ENCODE results near the gene GRID2. TPM values are rescaled to one million over a fixed set of nuclear protein-coding genes. Genes with fewer than 3 reads are reported as not detected.
A peak's percentile ranks its signal among the peaks of the same experiment; 100 is the strongest.

GRID2 gene
- total RNA-seq, 1 experiment from 2014 or later: not detected

DNA sequence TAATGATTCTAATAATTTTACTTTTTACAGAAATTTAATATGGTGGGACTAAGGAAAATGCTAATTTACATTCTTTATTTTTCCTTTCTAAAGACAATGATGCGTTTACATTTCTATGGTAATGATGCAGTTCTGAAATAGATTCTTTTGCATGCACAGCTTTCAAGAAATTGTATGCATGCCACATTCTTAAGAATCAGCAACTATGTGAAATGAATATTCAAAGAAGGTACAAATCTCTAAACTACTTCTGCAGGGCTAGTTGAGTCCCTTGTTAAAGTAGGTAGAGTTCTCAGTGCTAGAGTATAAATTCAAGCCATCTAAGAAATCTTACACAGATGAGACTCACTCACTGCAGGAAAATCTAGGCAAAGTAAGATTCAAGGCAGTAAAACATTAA, 24.5 kb upstream of the GRID2 start:
- BruUV-seq (replicated peaks): no TSS peak
- no peaks in the 10 kb centered on the region for H3K27me3 Mint-ChIP-seq (ENCODE audit: insufficient read depth, unreplicated experiment)
- H3K27ac Mint-ChIP-seq (ENCODE audit: low read depth, unreplicated experiment): no peak overlapping the region
- H3K9me3 Mint-ChIP-seq (ENCODE audit: unreplicated experiment): no peaks in the 10 kb centered on the region
- no peaks in the 10 kb centered on the region for H3K36me3 Mint-ChIP-seq (ENCODE audit: insufficient read depth, unreplicated experiment)
- no peak for DNase-seq (ENCODE audit: unreplicated experiment)
- TF ChIP-seq, protein P1, sequence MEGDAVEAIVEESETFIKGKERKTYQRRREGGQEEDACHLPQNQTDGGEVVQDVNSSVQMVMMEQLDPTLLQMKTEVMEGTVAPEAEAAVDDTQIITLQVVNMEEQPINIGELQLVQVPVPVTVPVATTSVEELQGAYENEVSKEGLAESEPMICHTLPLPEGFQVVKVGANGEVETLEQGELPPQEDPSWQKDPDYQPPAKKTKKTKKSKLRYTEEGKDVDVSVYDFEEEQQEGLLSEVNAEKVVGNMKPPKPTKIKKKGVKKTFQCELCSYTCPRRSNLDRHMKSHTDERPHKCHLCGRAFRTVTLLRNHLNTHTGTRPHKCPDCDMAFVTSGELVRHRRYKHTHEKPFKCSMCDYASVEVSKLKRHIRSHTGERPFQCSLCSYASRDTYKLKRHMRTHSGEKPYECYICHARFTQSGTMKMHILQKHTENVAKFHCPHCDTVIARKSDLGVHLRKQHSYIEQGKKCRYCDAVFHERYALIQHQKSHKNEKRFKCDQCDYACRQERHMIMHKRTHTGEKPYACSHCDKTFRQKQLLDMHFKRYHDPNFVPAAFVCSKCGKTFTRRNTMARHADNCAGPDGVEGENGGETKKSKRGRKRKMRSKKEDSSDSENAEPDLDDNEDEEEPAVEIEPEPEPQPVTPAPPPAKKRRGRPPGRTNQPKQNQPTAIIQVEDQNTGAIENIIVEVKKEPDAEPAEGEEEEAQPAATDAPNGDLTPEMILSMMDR (IDR thresholded peaks at IDR 0.05; ENCODE audit: unreplicated experiment): no peak
- no peaks in the 10 kb centered on the region for H3K4me1 Mint-ChIP-seq (ENCODE audit: insufficient read depth, unreplicated experiment)
- no peak overlapping the region for H3K4me3 Mint-ChIP-seq (ENCODE audit: unreplicated experiment)
- intact Hi-C loops (cut with micrococcal nuclease): no loop called here
- CTCF ChIA-PET: no interaction called here
- POLR2A ChIA-PET: no interaction called here

DNA sequence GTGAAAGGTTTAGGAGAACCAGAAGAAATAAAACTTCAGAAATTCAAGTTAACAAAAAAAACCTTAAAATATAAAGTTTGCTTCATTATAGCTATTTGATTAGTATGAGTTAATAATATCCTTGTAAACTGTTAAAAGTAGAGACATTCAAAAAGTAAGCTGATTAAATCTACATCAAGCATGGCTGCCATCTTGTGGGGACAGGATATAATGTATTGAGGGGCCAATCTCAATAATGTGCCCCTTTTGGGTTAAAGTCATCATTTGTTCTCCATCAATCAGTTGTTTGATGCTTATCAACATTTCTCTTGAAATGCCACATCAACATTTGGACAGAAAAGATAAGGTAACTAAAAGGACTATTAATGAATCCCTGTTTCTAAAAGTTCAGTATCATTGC, 4.6 kb upstream of the GRID2 start:
- CTCF ChIA-PET: interaction anchor here (0.5 to 1.8 kb wide), 11 partner anchors 20 to 1919 kb away, joined by 3 to 5 read pairs (median 3); no protein-coding TSS in a partner anchor
- intact Hi-C loops (cut with micrococcal nuclease): loop anchor here (1.0 to 2.0 kb wide), 5 partner anchors 127 to 1942 kb away; no protein-coding TSS in a partner anchor
- Mint-ChIP-seq H3K36me3 (ENCODE audit: insufficient read depth, unreplicated experiment) (no peaks in the 10 kb centered on the region), H3K4me3 (ENCODE audit: unreplicated experiment) (no peak overlapping the region), H3K27ac (ENCODE audit: low read depth, unreplicated experiment) (no peak overlapping the region), H3K27me3 (ENCODE audit: insufficient read depth, unreplicated experiment) (peaks cover 3% of the 10 kb centered on the region), H3K4me1 (ENCODE audit: insufficient read depth, unreplicated experiment) (peaks cover 8% of the 10 kb centered on the region), H3K9me3 (ENCODE audit: unreplicated experiment) (no peaks in the 10 kb centered on the region)
- TF ChIP-seq, protein P1 (IDR thresholded peaks at IDR 0.05; ENCODE audit: unreplicated experiment): peak; percentile 51
- DNase-seq (ENCODE audit: unreplicated experiment): peak; percentile 45
- POLR2A ChIA-PET: interaction anchor here (0.6 kb wide), 2 partner anchors 33 to 1100 kb away, joined by 3 to 4 read pairs; no protein-coding TSS in a partner anchor
- BruUV-seq (replicated peaks): no TSS peak

DNA sequence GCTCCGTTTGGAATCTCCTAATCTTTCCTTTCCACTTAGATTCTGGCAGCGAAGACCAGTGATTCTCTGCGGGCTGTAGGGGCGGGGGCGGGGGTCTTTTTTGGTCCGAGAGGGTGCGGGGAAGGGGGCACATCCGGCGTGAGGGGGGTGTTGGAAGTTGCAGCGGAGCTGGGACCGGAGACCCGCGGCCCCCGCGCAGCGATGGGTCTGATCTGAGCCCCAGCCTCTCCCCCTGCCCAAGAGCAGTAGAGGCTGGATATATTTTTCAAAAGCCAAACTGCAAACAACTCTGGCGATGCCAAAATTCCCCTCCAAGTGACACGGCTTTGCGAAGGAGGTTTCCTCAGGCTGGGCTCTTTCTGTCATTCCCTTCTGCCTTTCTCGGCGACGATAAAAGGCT, 355 bp downstream of the GRID2 start:
- ChIA-PET CTCF (interaction anchor here (0.6 to 1.1 kb wide), 4 partner anchors 82 to 1459 kb away, joined by 3 to 4 read pairs (median 4); no protein-coding TSS in a partner anchor), POLR2A (interaction anchor here (0.5 to 1.4 kb wide), 2 partner anchors 419 to 894 kb away, joined by 3 read pairs; no protein-coding TSS in a partner anchor)
- TF ChIP-seq, protein P1 (IDR thresholded peaks at IDR 0.05; ENCODE audit: unreplicated experiment): no peak
- Mint-ChIP-seq H3K27me3 (ENCODE audit: insufficient read depth, unreplicated experiment) (peaks cover 14% of the 10 kb centered on the region), H3K4me3 (ENCODE audit: unreplicated experiment) (peak overlapping the region; percentile 58), H3K36me3 (ENCODE audit: insufficient read depth, unreplicated experiment) (peaks cover 6% of the 10 kb centered on the region), H3K27ac (ENCODE audit: low read depth, unreplicated experiment) (no peak overlapping the region), H3K4me1 (ENCODE audit: insufficient read depth, unreplicated experiment) (peaks cover 15% of the 10 kb centered on the region), H3K9me3 (ENCODE audit: unreplicated experiment) (no peaks in the 10 kb centered on the region)
- no TSS peak for BruUV-seq (replicated peaks)
- DNase-seq (ENCODE audit: unreplicated experiment): peak; percentile 15
- intact Hi-C loops (cut with micrococcal nuclease): no loop called here

DNA sequence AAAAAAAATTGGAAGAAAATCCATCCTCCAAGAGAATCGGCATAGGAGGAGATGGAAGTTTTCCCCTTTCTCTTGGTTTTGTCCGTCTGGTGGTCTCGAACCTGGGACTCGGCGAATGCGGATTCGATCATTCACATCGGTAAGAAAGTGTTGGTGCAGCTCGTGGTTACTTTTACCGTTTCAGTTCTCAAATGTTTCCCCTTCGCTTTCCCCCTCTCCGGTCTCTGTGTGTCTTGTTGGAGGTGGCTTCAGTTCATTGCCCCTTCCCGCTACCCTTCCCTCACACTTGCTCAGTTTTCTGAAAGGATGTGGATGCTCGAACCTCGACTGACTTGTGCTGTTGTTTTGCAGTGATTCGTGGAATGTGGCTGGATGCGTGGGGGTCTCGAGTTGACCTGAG, 840 bp downstream of the GRID2 start:
- no TSS peak for BruUV-seq (replicated peaks)
- ChIA-PET CTCF (interaction anchor here (0.7 to 1.1 kb wide), 3 partner anchors 314 to 1459 kb away, joined by 3 to 4 read pairs (median 3); no protein-coding TSS in a partner anchor), POLR2A (interaction anchor here (0.5 to 1.4 kb wide), 3 partner anchors 29 to 893 kb away, joined by 3 read pairs; no protein-coding TSS in a partner anchor)
- H3K4me3 Mint-ChIP-seq (ENCODE audit: unreplicated experiment): peak overlapping the region; percentile 58
- peaks cover 6% of the 10 kb centered on the region for H3K36me3 Mint-ChIP-seq (ENCODE audit: insufficient read depth, unreplicated experiment)
- TF ChIP-seq, protein P1 (IDR thresholded peaks at IDR 0.05; ENCODE audit: unreplicated experiment): no peak
- H3K4me1 Mint-ChIP-seq (ENCODE audit: insufficient read depth, unreplicated experiment): peaks cover 15% of the 10 kb centered on the region
- H3K27me3 Mint-ChIP-seq (ENCODE audit: insufficient read depth, unreplicated experiment): peaks cover 14% of the 10 kb centered on the region
- H3K9me3 Mint-ChIP-seq (ENCODE audit: unreplicated experiment): no peaks in the 10 kb centered on the region
- no peak for DNase-seq (ENCODE audit: unreplicated experiment)
- intact Hi-C loops (cut with micrococcal nuclease): loop anchor here (5.0 kb wide), 2 partner anchors 893 to 1458 kb away; no protein-coding TSS in a partner anchor
- H3K27ac Mint-ChIP-seq (ENCODE audit: low read depth, unreplicated experiment): peak overlapping the region; percentile 10

Data from MCF 10A (cell line).